HepG2 (cell line): ENCODE measurements around the gene DCDC2. TPM values are rescaled to one million over a fixed set of nuclear protein-coding genes. Genes with fewer than 3 reads are reported as not detected.

Source experiments
- CENPBD1 ChIP-seq: sonication (generic); formaldehyde crosslinking; IDR thresholded peaks from 2 replicates; pipeline ENCODE4 v1.8.0; 2022; ENCODE audit warnings: missing genetic modification reagents, low read depth, mild to moderate bottlenecking, borderline replicate concordance
- DR1 ChIP-seq: sonication (generic); formaldehyde crosslinking; IDR thresholded peaks from 2 replicates; pipeline ENCODE4 v1.8.0; 2021; ENCODE audit warnings: mild to moderate bottlenecking, missing genetic modification reagents, inconsistent platforms
- FOXK2 ChIP-seq: fragments of 450-650 bp; IDR thresholded peaks from 2 replicates; pipeline ENCODE4 v1.6.1; 2016
- HOMEZ ChIP-seq: IDR thresholded peaks from 2 replicates; pipeline ENCODE4 v1.6.1; 2016; ENCODE audit warnings: low read depth
- HOXA3 ChIP-seq: sonication (generic); formaldehyde crosslinking; IDR thresholded peaks from 2 replicates; pipeline ENCODE4 v1.5.0; 2020; ENCODE audit warnings: missing genetic modification reagents
- NR2C2 ChIP-seq: sonication (generic); formaldehyde crosslinking; IDR thresholded peaks from 2 replicates; pipeline ENCODE4 v1.4.0; 2020; ENCODE audit warnings: missing genetic modification reagents, mild to moderate bottlenecking, moderate library complexity, borderline replicate concordance
- RBAK ChIP-seq: sonication (generic); formaldehyde crosslinking; IDR thresholded peaks from 2 replicates; pipeline ENCODE4 v1.5.1; 2020; ENCODE audit warnings: mild to moderate bottlenecking, missing genetic modification reagents
- ZBTB3 ChIP-seq: sonication (generic); formaldehyde crosslinking; IDR thresholded peaks from 2 replicates; pipeline ENCODE4 v1.4.0; 2020; ENCODE audit warnings: low read depth, mild to moderate bottlenecking, moderate library complexity, missing genetic modification reagents, borderline replicate concordance
- ZFP37 ChIP-seq: sonication (generic); formaldehyde crosslinking; IDR thresholded peaks from 2 replicates; pipeline ENCODE4 v1.4.0; 2020; ENCODE audit warnings: missing genetic modification reagents, borderline replicate concordance
- ZKSCAN1 ChIP-seq: fragments of 150-350 bp; IDR thresholded peaks from 2 replicates; pipeline ENCODE4 v1.6.1; 2014; ENCODE audit warnings: low read length
- ZNF10 ChIP-seq: sonication (generic); formaldehyde crosslinking; IDR thresholded peaks from 2 replicates; pipeline ENCODE4 v1.4.0; 2020; ENCODE audit warnings: mild to moderate bottlenecking, low read depth, missing genetic modification reagents, borderline replicate concordance
- ZNF251 ChIP-seq: sonication (generic); formaldehyde crosslinking; IDR thresholded peaks from 2 replicates; pipeline ENCODE4 v1.9.0; 2021; ENCODE audit warnings: mild to moderate bottlenecking, missing genetic modification reagents
- ZNF567 ChIP-seq: sonication (generic); formaldehyde crosslinking; IDR thresholded peaks from 2 replicates; pipeline ENCODE4 v1.8.1; 2023; ENCODE audit warnings: mild to moderate bottlenecking, missing genetic modification reagents, borderline replicate concordance
- polyA plus RNA-seq, 8 experiments: library from polyadenylated mRNA; depleted of rRNA in 3 of 8; stranded (reverse) in 7 of 8; unstranded in 1 of 8; fragments of >200 nt; fragmentation: Illumina TruSeq in 4 of 8; extraction: Trizol in 4 of 8; gene quantifications; 2 replicates each; pipeline versions ENCODE4 v1.2.1 to v1.2.3, GENCODE V29; 2011 to 2016; ENCODE audit warnings: low read depth in 4 of 8, missing spikeins in 1 of 8, mixed read lengths in 1 of 8; ENCODE audit not compliant: insufficient read depth in 1 of 8
- total RNA-seq, 5 experiments: library from RNA; depleted of rRNA; stranded (reverse); fragments of >200 nt; fragmentation: Illumina TruSeq; extraction: Trizol; gene quantifications; 2 replicates each; pipeline ENCODE4 v1.2.3, GENCODE V29; 2016; ENCODE audit warnings: low read depth in 1 of 5
- TF ChIP-seq, protein P1 (sequence below): sonication (generic); formaldehyde crosslinking; IDR thresholded peaks from 2 replicates; pipeline ENCODE4 v1.5.0; 2020; ENCODE audit warnings: mild to moderate bottlenecking, missing genetic modification reagents, borderline replicate concordance
- TF ChIP-seq, protein P2 (sequence below): sonication (generic); formaldehyde crosslinking; IDR thresholded peaks from 2 replicates; pipeline ENCODE4 v1.4.0; 2020; ENCODE audit warnings: mild to moderate bottlenecking, missing genetic modification reagents
- TF ChIP-seq, protein P3 (sequence below): fragments of 450-650 bp; IDR thresholded peaks from 2 replicates; pipeline ENCODE4 v1.6.1; 2016

The DCDC2 gene
- total and polyA plus RNA-seq, 2 of the 13 experiments (the other 11 are each of a cell fraction or from before 2014, with no cell fraction given) = 9.0 to 36.2 TPM

- TF ChIP-seq, protein P1, sequence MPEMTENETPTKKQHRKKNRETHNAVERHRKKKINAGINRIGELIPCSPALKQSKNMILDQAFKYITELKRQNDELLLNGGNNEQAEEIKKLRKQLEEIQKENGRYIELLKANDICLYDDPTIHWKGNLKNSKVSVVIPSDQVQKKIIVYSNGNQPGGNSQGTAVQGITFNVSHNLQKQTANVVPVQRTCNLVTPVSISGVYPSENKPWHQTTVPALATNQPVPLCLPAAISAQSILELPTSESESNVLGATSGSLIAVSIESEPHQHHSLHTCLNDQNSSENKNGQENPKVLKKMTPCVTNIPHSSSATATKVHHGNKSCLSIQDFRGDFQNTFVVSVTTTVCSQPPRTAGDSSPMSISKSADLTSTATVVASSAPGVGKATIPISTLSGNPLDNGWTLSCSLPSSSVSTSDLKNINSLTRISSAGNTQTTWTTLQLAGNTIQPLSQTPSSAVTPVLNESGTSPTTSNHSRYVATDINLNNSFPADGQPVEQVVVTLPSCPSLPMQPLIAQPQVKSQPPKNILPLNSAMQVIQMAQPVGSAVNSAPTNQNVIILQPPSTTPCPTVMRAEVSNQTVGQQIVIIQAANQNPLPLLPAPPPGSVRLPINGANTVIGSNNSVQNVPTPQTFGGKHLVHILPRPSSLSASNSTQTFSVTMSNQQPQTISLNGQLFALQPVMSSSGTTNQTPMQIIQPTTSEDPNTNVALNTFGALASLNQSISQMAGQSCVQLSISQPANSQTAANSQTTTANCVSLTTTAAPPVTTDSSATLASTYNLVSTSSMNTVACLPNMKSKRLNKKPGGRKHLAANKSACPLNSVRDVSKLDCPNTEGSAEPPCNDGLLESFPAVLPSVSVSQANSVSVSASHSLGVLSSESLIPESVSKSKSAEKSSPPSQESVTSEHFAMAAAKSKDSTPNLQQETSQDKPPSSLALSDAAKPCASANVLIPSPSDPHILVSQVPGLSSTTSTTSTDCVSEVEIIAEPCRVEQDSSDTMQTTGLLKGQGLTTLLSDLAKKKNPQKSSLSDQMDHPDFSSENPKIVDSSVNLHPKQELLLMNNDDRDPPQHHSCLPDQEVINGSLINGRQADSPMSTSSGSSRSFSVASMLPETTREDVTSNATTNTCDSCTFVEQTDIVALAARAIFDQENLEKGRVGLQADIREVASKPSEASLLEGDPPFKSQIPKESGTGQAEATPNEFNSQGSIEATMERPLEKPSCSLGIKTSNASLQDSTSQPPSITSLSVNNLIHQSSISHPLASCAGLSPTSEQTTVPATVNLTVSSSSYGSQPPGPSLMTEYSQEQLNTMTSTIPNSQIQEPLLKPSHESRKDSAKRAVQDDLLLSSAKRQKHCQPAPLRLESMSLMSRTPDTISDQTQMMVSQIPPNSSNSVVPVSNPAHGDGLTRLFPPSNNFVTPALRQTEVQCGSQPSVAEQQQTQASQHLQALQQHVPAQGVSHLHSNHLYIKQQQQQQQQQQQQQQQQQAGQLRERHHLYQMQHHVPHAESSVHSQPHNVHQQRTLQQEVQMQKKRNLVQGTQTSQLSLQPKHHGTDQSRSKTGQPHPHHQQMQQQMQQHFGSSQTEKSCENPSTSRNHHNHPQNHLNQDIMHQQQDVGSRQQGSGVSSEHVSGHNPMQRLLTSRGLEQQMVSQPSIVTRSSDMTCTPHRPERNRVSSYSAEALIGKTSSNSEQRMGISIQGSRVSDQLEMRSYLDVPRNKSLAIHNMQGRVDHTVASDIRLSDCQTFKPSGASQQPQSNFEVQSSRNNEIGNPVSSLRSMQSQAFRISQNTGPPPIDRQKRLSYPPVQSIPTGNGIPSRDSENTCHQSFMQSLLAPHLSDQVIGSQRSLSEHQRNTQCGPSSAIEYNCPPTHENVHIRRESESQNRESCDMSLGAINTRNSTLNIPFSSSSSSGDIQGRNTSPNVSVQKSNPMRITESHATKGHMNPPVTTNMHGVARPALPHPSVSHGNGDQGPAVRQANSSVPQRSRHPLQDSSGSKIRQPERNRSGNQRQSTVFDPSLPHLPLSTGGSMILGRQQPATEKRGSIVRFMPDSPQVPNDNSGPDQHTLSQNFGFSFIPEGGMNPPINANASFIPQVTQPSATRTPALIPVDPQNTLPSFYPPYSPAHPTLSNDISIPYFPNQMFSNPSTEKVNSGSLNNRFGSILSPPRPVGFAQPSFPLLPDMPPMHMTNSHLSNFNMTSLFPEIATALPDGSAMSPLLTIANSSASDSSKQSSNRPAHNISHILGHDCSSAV = no peak
- TF ChIP-seq ZNF10 (no peak), HOXA3 (CRISPR knock-in tag) (no peak), DR1 (CRISPR knock-in tag) (no peak), CENPBD1 (CRISPR knock-in tag) (no peak), ZFP37 (CRISPR knock-in tag) (no peak), RBAK (CRISPR knock-in tag) (no peak), ZNF251 (no peak), ZNF567 (no peak), HOMEZ (peak; percentile 49; the same call in 1 of the 2 replicates), FOXK2 (no peak), ZBTB3 (CRISPR knock-in tag) (no peak), NR2C2 (no peak), ZKSCAN1 (peak; percentile 56; the same call in 1 of the 2 replicates)
- TF ChIP-seq, protein P2, sequence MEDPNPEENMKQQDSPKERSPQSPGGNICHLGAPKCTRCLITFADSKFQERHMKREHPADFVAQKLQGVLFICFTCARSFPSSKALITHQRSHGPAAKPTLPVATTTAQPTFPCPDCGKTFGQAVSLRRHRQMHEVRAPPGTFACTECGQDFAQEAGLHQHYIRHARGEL (CRISPR knock-in tag) = no peak
- TF ChIP-seq, protein P3, sequence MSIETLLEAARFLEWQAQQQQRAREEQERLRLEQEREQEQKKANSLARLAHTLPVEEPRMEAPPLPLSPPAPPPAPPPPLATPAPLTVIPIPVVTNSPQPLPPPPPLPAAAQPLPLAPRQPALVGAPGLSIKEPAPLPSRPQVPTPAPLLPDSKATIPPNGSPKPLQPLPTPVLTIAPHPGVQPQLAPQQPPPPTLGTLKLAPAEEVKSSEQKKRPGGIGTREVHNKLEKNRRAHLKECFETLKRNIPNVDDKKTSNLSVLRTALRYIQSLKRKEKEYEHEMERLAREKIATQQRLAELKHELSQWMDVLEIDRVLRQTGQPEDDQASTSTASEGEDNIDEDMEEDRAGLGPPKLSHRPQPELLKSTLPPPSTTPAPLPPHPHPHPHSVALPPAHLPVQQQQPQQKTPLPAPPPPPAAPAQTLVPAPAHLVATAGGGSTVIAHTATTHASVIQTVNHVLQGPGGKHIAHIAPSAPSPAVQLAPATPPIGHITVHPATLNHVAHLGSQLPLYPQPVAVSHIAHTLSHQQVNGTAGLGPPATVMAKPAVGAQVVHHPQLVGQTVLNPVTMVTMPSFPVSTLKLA = no peak
These were observed 74.5 kb downstream of the DCDC2 start (continued) for GRCh38 chr6:24283043-24283985.
